Motor neuron (in vitro differentiated cells): ENCODE measurements around the gene GPR162. TPM values are rescaled to one million over a fixed set of nuclear protein-coding genes. Genes with fewer than 3 reads are reported as not detected.

Source experiments
- ATAC-seq, 8 experiments: fragments of 200-7000 bp; cut with Tn5 transposase; replicated peaks in 6 of 8; 2 replicates each; pipeline ENCODE4 v1.8.0; 2021; ENCODE audit warnings: mild to moderate bottlenecking in 8 of 8, moderate library complexity in 8 of 8
- H3K27ac ChIP-seq, 2 donors: fragments of 250-450 bp; sonication (Bioruptor Pico); 2 replicates each; pipeline ENCODE4 v1.9.0; 2021; ENCODE audit warnings: antibody characterized with exemption in 2 of 2, mild to moderate bottlenecking in 2 of 2, moderate library complexity in 1 of 2
- H3K4me1 ChIP-seq, 2 donors: fragments of 250-450 bp; sonication (Bioruptor Pico); replicated peaks in 1 of 2; 2 replicates each; pipeline ENCODE4 v1.6.1; 2021; ENCODE audit warnings: antibody characterized with exemption in 2 of 2, mild to moderate bottlenecking in 2 of 2, moderate library complexity in 1 of 2
- H3K4me3 ChIP-seq, 5 donors: fragments of 250-450 bp; sonication (Bioruptor Pico); 2 replicates each; pipeline ENCODE4 v1.9.0; 2021; ENCODE audit warnings: antibody characterized with exemption in 5 of 5, mild to moderate bottlenecking in 5 of 5, moderate library complexity in 4 of 5
- WGBS, 10 experiments: fragments of 450-650 bp; shearing (Covaris generic); methylation state at CpG; one replicate each; pipeline ENCODE4 v1.0.0; 2022; 5-methylcytosine and 5-hydroxymethylcytosine counted together
- in situ Hi-C, 9 experiments: fragments of 400-800 bp; cut with MboI; loops; one replicate each; pipeline ENCODE4 v1.15.0; 2021; ENCODE audit warnings: low sequenced_read_pairs in 9 of 9, low pct_unique_long_range_greater_than_20kb in 2 of 9; ENCODE audit not compliant: unreplicated experiment in 9 of 9
- total RNA-seq, 8 experiments: library from RNA; unstranded; fragments of 300-600 nt; gene quantifications; 2 replicates each; pipeline versions ENCODE4 v1.2.3 to v1.2.4, GENCODE V29; 2022

The GPR162 gene
- total RNA-seq, 8 experiments from 2014 or later = 4.8 to 48.2 (median 32.8) TPM

- Histone ChIP-seq H3K4me1 (peaks cover 38 to 53% of the 10 kb centered on the region in 2 donors), H3K27ac (peak overlapping the region; percentile 82 to 87), H3K4me3 (peak overlapping the region; percentile 23 to 99 (median 80))
- peak; percentile 20 to 80 (median 74) for ATAC-seq
- in situ Hi-C loops = loop anchor here in 1 of 9 experiments (25.0 kb wide), 1 partner anchor 90 kb away; no protein-coding TSS in a partner anchor
- 0 to 10% methylated on average over 1 to 2 of the region's 8 CpGs; no CpG with 5 or more reads in 8 of the 10 experiments for WGBS, 10 experiments
Observed at GRCh38 chr12:6827437-6827911, 5.9 kb downstream of the GPR162 start.

- Histone ChIP-seq H3K27ac (peak within 1 kb of the TSS; percentile 89 to 95), H3K4me3 (peak within 1 kb of the TSS; percentile 76 to 99 (median 91)), H3K4me1 (peaks cover 31 to 46% of the 10 kb centered on the region in 2 donors)
- ATAC-seq = peak; percentile 4 to 34 (median 14)
- in situ Hi-C loops = loop anchor here in 1 of 9 experiments (25.0 kb wide), 1 partner anchor 91 kb away; no protein-coding TSS in a partner anchor
- WGBS, 10 experiments = 0% methylated on average over 1 to 9 of the region's 60 CpGs; no CpG with 5 or more reads in 8 of the 10 experiments
Observed at GRCh38 chr12:6827982-6828780, 6.6 kb downstream of the GPR162 start, which contains the start of gene P3H3. P3H3 (plus strand) TSS chr12:6828407; CDS start chr12:6828441, 34 bp downstream.

DNA sequence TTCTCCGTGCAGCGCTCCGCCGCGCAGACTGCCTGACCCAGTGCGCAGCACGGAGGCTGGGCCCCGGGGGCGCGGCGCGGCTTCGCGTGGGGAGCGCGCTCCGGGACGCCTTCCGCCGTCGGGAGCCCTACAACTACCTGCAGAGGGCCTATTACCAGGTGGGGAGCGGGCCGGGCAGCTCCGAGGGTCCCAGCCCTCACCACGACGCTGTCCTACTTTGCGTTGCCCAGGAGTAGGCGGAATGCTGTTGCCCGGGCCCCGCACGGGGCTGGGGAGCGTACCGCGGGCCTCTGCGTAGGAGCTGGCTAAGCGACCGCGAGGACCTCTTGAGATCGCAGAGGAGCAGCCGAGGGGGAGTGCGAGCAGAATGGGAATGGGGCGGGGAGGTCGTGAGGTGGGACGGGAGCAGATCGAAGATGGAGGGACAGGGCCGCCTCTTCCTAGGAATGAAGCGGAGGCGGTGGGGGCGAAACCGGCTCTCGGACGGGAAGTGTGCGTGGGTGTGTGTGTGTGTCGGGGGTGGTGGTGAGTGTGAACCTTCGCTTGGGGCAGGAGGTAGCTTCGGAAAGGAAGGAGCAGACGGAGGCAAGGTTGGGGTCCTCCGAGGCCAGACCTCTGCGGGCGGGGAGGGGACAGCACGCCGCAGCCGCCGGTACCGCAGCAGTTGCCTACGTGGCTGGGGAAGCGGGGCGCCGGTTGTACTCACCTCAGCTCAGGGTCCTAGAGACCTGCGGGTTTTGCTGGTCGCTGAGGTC is 7.3 kb downstream of the GPR162 start:
- peak; percentile 24 to 56 (median 40) for ATAC-seq
- in situ Hi-C loops = loop anchor here in 1 of 9 experiments (25.0 kb wide), 1 partner anchor 92 kb away; no protein-coding TSS in a partner anchor
- Histone ChIP-seq H3K4me3 (peak overlapping the region; percentile 76 to 99 (median 91)), H3K27ac (peak overlapping the region; percentile 89 to 95), H3K4me1 (peaks cover 27 to 38% of the 10 kb centered on the region in 2 donors)
- 0% methylated on average over 5 to 10 of the region's 71 CpGs; no CpG with 5 or more reads in 8 of the 10 experiments for WGBS, 10 experiments

- in situ Hi-C loops = loop anchor here in 1 of 9 experiments (25.0 kb wide), 1 partner anchor 92 kb away; no protein-coding TSS in a partner anchor
- 0 to 100% (median 14%) methylated on average over 1 to 6 of the region's 19 CpGs; no CpG with 5 or more reads in 7 of the 10 experiments for WGBS, 10 experiments
- peak; percentile 12 to 40 (median 27) for ATAC-seq
- Histone ChIP-seq H3K4me3 (peak overlapping the region; percentile 76 to 99 (median 91)), H3K4me1 (peaks cover 26 to 31% of the 10 kb centered on the region in 2 donors), H3K27ac (peak overlapping the region; percentile 89 to 95)
Observed at GRCh38 chr12:6829536-6830220, 8.1 kb downstream of the GPR162 start.

- H3K4me3 ChIP-seq = peak overlapping the region in 4 of 5 donors; percentile 80 to 99 (median 94)
- no peak overlapping the region for H3K27ac ChIP-seq
- ATAC-seq = no peak
- WGBS, 10 experiments = 100% methylated on average over 1 to 2 of the region's 11 CpGs; no CpG with 5 or more reads in 8 of the 10 experiments
- peaks cover 19 to 24% of the 10 kb centered on the region in 2 donors for H3K4me1 ChIP-seq
- in situ Hi-C loops = loop anchor here in 1 of 9 experiments (25.0 kb wide), 1 partner anchor 93 kb away; no protein-coding TSS in a partner anchor
Observed at GRCh38 chr12:6830286-6830890, 8.8 kb downstream of the GPR162 start.

GRCh38 chr12:6830999-6831398 is 9.4 kb downstream of the GPR162 start:
- Histone ChIP-seq H3K4me3 (no peak overlapping the region), H3K27ac (no peak overlapping the region), H3K4me1 (peaks cover 18% of the 10 kb centered on the region in 2 donors)
- in situ Hi-C loops = loop anchor here in 1 of 9 experiments (25.0 kb wide), 1 partner anchor 94 kb away; no protein-coding TSS in a partner anchor
- ATAC-seq = no peak
- 40 to 100% (median 70%) methylated on average over 1 to 5 of the region's 6 CpGs; no CpG with 5 or more reads in 5 of the 10 experiments for WGBS, 10 experiments

- Histone ChIP-seq H3K4me1 (peaks cover 17 to 18% of the 10 kb centered on the region in 2 donors), H3K4me3 (no peak overlapping the region), H3K27ac (no peak overlapping the region)
- 70 to 100% (median 90%) methylated on average over 1 to 6 of the region's 12 CpGs; no CpG with 5 or more reads in 4 of the 10 experiments for WGBS, 10 experiments
- ATAC-seq = no peak
- in situ Hi-C loops = loop anchor here in 1 of 9 experiments (25.0 kb wide), 1 partner anchor 94 kb away; no protein-coding TSS in a partner anchor
Observed at GRCh38 chr12:6831450-6831995, 9.9 kb downstream of the GPR162 start.

- no peak for ATAC-seq
- no peak overlapping the region for H3K4me3 ChIP-seq
- WGBS, 10 experiments = 91 to 100% (median 98%) methylated on average over 3 to 4 of the region's 4 CpGs; no CpG with 5 or more reads in 4 of the 10 experiments
- in situ Hi-C loops = loop anchor here in 1 of 9 experiments (25.0 kb wide), 1 partner anchor 95 kb away; no protein-coding TSS in a partner anchor
- H3K27ac ChIP-seq = no peak overlapping the region
- H3K4me1 ChIP-seq = peaks cover 11 to 12% of the 10 kb centered on the region in 2 donors
Observed at GRCh38 chr12:6832125-6832524, 10.5 kb downstream of the GPR162 start.

GRCh38 chr12:6833189-6833890 is 11.7 kb downstream of the GPR162 start:
- WGBS, 10 experiments = 60 to 100% (median 93%) methylated on average over 1 to 5 of the region's 6 CpGs; no CpG with 5 or more reads in 1 of the 10 experiments
- ATAC-seq = no peak
- in situ Hi-C loops = loop anchor here in 1 of 9 experiments (25.0 kb wide), 1 partner anchor 96 kb away; no protein-coding TSS in a partner anchor
- Histone ChIP-seq H3K4me3 (no peak overlapping the region), H3K4me1 (peaks cover 9% of the 10 kb centered on the region in 2 donors), H3K27ac (no peak overlapping the region)

DNA sequence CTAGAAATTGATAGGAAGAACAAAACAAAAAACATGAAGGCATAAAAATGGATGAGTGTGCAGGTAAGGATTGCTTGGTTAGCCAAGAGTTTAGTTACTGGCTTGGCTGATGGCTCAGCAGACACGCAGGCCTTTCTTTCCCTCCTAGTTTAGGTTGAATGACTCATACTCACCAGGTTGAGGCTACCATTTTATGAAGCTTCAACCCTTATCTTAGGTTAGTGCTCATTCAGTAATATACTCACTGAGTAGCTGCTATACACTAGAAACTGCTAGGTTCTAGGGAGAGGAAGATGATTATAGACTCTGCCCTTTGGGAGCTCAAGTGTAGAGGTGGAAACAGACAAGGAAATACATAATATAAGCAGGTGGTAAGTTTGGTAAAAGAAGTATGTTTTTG is 12.6 kb downstream of the GPR162 start:
- in situ Hi-C loops = loop anchor here in 1 of 9 experiments (25.0 kb wide), 1 partner anchor 97 kb away; no protein-coding TSS in a partner anchor
- Histone ChIP-seq H3K4me1 (peaks cover 13 to 14% of the 10 kb centered on the region in 2 donors), H3K27ac (no peak overlapping the region), H3K4me3 (no peak overlapping the region)
- no peak for ATAC-seq
- 33 to 100% (median 94%) methylated on average over 1 of the region's 1 CpG; no CpG with 5 or more reads in 6 of the 10 experiments for WGBS, 10 experiments
